Dedifferentiated amniotic fluid mesenchymal stem cell (primary cell): ENCODE results near the gene MEI1.

Source experiments
- DNase-seq: peaks from one replicate; pipeline ENCODE4 v3.0.0-alpha.2; 2016; ENCODE audit errors: extremely low spot score

MEI1 gene

DNA sequence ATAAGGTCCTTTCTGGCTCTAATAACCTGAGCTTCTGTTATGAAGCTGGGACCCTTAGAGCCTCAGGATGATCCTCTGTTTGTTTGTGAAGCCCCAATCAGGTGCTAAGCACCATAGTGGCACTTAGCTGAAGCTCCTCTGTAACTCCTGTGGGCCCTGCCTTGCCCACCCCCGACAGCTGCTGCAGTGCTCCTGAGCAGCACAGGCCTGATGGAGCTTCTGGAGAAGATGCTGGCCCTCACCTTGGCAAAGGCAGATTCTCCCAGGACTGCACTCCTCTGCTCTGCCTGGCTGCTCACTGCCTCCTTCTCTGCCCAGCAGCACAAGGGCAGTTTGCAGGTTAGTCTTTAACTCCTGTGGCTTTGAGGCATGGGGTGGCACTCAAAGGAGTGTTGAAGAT is 82.2 kb downstream of the MEI1 start:
- DNase-seq, result no peak

DNA sequence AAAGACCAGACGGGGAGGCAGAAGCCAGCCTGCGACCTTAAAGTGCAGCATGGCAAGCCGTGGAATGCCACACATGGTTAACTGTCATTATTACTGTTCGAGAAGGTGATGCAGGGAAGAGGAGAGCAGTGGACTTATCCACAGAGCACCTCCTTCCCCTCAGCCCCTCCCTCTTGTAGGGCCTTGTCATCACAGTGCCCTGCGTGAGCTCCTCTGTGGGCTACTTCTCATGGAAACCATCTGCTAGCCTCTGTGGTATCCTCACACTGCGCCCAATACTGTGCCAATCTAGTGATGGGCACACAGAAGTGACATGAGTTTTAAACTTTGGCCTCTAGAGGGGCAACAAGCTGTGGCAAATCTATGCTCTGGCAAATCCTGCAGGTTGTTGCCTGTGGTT is 83.0 kb downstream of the MEI1 start:
- DNase-seq, result no peak

DNA sequence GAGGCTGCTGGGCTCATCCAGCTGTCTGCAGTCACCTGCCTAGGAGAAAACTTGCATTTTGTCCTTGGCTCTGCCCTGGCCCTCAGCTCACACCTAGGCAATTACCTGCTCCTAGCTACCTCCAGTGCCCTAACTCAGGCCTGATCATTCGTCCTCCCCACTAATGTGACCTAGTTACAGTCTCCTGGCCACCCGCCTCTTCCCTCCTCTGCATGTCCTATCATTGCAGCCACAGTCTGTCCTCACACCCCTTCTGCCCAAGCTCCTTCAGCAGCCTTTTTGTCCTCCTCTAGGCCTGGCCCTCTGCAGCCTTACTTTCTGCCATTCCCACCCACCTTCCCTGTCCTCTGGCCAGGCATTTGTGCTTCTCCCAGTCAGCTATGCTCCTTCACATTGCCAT is 83.4 kb downstream of the MEI1 start:
- no peak for DNase-seq

DNA sequence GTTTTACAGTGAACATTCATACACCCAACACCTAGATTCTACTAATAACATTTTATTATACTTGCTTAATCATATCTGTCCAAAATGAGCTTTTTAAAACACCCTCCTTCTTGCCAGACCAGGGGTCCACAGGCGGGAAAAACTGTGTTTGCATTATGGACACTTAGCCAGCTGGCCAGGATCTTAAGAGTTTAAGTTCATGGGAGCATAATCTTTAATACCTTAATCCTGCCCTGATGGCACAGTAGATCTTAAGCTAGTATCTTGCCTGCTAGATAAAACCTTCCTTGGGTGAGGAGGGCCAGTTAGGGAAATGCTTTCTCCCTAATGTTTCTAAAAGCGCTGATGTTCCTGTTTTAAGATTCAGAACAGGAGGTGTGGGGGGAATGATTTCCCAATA is 88.0 kb downstream of the MEI1 start:
- no peak for DNase-seq

DNA sequence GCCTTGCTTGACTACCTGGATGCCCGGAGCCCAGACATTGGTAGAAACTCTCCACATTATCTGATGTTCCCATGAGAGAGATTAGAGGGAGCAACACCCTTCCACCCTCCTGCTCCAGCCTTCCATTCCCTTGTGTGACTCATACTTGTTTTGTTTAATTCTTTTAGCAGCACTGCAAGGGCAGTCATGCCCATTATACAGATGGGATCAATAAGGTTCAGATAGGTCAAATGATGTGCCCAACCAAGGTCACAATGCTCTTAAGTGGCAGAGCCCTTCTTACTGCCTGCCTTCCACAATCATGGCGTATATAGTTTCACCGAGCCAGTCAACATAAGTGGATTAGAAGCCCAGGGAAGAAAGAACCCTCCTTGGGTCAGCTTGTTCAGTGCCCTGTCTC is 94.6 kb downstream of the MEI1 start:
- no peak for DNase-seq

DNA sequence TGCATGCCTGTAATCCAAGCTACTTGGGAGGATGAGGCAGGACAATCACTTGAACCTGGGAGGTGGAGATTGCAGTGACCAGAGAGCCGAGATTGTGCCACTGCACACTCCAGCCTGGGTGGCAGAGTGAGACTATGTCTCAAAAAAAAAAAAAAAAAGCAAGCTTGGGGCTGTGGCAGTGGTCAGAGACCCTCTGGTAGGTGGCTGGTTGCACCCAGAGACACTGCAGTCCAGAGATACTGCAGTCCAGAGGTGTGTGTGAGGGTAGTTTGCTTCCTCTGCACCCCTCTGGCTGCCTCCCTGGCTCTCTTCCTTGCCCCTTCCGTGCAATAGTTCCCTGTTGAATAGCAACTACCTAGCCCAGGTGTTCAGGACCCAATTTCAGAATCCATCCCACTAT is 99.4 kb downstream of the MEI1 start:
- no peak for DNase-seq

DNA sequence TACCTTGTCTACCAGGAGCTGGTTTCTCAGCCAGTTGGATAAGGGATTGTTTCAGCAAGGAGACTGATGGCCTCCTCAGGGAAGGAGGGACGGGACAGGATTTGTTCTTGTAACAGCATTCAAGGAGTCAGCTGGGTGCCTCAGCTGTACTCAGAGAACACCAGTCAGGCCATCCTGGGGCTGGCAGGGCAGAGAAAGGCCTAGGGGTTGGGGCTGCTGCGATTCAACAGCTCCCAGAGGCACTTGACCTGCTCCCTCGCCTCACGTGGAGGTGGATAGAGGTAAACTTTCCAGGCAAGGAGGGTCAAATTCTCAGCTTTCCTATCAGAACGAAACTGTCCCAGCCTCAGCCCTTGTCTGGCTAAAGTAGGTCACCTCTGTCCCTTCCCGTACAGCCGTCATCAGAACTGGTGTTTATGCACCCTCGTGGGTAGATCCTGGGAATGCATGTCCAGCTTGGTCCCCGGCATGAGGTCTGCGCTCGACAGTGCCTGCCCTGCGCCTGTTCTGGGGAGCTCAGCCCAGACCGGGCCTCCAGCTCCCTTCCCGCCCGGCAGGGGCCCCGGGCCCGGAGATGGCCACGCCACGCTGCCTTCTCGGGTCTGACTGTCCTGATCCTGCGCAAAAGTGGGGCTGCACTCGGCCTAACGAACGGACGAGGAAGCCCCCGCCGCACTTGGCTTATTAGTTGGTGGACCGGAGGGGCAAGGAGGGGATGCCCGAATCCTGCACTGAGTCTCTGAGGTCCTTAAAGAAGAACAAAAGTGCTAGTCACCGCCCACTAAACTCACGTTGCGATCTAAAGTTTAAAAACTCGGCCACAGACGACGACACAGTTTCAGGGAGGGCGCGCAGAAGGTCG is 100.4 kb downstream of the MEI1 start:
- DNase-seq, result no peak

DNA sequence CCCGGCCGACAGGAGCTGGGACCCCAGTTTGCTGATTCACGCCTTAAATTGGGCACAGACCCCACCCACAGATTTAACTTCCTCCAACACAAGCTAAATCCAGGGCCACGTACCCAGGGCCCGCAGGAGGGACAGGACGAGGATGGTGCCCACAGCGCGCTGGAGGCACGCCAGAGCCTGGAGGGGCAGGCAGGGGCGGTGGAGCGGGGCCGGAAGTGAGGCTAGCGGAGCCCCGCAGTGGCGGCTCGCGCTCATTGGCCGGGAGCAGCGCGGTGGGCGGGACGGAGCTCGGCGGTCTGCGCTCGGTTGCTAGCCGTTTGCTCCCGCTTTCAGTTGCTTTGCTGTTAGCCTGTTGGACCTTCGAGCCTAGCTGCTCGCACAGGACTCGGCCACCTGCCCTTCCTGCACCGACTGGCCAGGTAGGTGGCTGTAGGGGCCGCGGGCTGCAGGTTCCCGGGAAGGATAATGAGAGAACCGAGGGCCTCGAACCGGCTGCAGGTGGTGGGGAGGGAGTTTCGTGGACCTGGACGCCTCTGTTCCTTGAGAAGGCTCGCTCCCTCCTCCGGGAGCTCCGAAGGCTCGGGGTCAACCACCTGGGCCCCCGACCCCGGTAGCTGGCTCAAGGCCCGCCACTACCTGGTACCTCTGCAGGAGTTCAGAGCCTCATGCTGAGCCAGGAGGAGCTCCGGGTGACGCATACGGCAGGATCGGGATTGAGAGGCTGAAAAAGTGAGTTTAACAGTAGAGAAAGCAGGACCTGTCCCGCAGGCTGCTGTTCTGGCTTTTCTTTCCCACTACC is 101.2 kb downstream of the MEI1 start, which contains the start of gene CCDC134:
CCDC134 (plus strand) TSS at position 332 of the 799 bp plus-strand sequence. CDS start 8,212 bp downstream, outside the sequence.
- DNase-seq, result peak; percentile 80

DNA sequence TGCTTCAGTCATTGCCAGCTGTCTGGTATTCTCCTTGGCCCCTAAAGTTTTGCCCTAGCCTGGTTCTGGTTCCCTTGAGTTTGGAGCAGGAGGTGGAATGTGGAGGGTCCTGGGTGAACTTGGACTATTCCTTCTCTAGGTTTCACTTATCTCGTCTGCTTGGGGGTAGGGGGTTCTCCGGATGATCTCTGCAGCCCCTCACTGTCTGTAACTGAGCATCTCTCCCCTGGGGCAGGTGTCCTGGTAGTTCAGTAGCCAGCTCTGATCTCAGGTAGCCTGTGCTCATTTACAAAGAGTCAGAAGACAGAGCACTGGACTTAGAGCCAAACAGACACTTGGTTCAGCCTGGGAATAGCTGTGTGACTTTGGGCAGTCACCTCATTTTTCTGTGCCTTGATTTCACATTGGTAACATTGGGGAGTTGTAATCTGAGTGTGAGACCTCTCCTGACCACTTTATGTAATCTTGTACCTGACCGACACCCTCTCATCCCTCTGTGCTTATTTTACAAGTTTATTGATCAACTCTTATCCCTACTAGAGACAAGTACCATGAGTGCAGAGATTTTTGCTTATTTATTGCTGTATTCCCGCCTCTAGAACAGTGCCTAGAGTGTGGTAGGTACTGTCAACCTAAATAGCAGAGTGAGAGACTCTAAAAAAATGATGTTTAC is 102.0 kb downstream of the MEI1 start:
- DNase-seq, result no peak

DNA sequence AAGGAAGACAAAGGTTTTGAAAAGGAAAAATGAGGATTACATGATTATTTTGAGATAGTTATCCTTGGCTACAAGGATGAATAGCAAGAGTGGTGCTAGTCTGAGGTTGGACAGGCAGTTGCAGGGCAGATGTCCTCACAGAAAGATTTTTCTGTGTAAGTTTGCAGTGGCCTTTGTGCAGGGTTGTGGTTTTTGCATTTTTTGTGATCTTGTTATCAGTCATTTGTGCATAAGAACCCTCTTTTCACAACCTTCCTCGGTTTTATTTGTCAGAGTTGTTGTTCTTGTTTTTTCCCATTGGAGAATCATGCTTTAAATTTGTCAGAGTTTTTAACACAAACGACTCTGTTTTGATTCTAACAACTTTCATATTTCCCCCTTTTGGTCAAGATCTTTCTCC is 102.6 kb downstream of the MEI1 start:
- no peak for DNase-seq

DNA sequence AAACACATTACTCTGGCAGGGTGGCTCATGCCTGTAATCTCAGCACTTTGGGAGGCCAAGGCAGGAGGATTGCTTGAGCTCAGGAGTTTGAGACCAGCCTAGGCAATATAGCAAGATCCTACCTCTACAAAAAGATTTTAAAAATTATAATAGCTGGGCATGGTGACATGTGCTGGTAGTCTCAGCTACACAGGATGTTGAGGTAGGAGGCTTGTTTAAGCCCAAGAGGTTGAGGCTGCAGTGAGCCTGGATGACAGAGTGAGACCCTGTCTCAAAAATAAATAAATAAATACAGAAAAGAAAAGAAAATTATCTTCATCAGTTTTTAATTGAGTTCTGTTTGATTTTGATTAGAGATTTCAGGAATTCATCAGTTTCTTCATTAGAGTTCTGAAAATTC is 106.3 kb downstream of the MEI1 start:
- DNase-seq, result no peak

DNA sequence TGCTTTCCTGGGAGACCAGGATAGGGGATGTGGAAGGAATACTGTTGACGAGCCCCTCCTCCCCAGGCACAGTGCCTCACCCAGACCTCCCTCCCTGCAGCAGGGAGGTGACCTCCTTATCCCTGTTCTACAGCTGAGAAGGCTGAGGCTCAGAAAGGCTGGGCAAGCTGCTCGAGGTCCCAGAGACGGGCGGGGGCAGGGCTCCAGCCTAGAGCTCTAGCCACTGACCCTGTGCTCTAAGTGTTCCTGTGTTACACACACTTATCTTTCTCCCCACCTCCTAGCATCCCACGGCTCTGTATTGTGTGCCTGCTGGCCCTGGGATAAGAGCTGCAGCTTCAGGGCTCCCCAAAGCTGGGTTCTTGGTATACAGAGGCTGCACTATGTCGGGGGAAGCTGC is 109.1 kb downstream of the MEI1 start:
- no peak for DNase-seq

DNA sequence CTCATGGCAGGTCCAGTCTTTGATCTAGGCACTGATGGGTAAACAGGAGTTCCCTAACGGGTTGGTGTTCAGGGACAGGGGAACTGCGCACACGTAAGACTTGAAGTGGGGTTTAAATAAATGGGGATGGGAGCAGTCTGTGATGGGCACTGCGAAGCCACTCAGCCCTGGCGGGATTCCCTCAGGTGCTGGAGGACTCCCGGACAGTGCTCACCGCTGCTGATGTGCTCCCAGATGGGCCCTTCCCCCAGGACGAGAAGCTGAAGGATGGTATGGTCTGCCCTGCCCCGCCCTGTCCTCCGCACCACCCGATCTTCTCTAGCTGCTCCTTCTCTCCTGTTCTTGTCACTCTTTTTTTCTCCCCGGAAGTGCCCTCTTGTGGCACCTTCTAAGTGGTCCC is 110.7 kb downstream of the MEI1 start:
- no peak for DNase-seq

DNA sequence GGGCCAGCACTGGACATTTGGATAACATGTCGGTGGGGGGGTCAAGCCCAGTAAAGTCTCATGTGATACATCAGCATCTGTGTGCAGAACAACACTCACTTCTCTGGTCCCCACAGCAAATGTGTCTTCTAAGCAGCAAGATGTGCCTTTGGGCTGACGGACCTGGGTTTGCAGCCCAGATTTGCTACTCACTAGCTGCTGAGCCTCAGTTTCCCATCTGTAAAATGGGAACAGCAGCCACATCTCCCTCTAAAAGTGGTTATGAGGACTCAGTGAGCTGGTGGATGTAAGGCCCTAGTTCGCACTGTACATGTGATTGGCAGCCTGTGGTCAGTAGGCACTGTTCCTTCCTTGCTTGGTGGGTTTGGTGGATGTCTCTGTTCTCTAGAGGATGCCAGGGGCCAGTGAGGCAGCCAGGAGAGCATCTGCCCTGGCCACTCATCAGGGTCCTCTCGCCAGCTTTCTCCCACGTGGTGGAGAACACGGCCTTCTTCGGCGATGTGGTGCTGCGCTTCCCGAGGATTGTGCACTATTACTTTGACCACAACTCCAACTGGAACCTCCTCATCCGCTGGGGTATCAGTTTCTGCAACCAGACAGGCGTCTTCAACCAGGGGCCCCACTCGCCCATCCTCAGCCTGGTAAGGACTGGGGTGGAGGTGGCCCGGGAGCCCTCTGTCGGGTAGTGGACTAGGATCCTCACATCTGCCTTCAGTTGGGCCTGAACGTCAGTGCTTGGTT is 113.7 kb downstream of the MEI1 start:
- DNase-seq, result no peak

DNA sequence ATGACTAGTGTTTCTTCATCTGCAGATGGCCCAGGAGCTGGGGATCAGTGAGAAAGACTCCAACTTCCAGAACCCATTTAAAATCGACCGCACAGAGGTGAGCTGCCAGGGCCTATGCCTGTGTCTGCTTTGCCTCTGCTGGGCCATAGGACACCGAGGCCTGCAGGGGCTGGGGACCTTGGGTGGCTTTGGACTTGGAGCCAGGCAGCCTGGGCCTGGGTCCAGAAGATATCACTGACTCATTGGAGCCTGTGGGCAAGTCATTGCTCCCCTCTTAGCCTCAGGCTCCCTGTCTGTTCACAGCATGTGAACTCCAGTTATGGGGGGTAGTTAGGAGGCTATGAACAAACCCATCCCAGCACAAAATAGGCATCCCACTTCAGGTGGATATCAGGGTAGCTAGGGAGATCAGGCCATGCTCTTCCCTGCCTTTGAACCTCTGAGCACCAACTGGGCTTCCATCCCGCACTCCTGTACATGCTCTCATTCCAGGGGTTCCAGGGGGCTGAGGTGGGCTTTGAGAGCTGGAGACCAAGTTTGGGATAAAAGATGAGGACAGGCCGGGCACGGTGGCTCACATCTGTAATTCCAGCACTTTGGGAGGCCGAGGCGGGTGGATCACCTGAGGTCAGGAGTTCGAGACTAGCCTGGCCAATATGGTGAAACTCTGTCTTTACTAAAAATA is 114.6 kb downstream of the MEI1 start:
- no peak for DNase-seq

DNA sequence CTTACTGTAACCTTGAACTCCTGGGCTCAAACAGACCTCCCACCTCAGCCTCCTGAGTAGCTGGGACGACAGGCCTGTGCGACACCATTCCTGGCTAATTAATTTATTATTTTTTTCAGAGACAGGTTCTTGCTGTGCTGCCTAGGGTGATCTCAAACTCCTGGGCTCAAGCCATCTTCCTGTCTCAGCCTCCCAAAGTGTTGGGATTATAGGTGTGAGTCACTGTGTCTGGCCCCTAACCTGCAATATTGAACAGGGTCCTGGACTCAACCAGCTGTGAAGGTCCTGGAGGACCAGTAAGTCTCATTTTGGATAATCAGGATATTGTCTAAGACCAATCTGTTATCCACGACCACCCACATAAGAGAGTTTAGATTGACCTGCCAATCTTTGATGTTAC is 116.4 kb downstream of the MEI1 start:
- DNase-seq, result no peak

DNA sequence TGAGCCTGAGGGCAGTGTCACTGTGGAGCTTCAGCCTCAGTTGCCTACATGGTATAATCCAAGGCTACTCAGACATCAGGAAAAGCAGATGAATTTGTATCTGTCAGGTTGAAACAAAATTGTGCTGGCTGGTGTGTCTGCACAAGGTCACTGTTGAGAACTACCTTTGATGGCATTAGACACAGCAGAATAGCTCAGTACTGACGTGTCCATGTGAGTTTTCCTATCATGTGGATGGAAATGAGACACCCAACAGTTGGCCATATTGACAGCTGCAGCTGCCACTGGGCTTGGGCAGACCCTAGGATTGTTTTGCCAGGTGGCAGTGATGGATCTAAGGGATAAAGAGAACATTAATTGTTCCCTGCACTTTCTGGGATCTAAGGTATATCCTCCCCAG is 116.9 kb downstream of the MEI1 start:
- DNase-seq, result no peak

DNA sequence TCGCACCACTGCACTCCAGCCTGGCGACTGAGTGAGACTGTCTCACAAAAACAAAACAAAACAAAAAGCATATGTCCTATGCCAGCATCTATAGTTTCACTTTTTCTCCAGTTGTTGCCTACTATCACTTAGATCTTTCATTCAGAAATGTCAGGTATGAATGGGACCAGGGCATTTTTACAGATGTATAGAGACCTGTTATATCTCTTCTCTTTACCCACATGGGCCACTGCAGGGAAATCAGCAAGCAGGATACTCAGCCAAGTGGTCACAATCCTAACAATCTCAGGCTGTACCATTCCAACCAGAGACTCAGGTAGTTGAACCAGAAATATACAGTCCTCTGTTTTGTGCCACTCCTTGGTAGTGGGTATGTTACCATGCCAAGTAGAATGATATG is 117.6 kb downstream of the MEI1 start:
- DNase-seq, result no peak

DNA sequence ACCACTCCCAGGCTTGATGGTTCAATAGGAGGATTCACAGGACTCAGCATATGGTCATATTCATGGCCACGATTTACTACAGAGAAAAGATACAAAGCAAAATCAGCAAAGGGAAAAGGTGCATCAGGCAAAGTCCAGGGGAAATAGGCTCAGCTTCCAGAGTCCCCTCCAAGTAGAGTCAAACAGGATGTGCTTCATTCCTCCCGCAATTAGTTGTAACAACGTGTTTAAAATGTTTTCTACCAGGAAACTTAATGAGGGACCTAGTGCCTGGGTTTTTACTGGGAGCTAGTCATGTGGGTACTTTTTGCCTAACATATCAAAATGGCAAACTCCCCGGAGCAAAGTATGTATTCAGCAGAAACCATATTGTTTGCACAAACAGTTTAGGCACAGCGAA is 118.7 kb downstream of the MEI1 start:
- DNase-seq, result no peak

DNA sequence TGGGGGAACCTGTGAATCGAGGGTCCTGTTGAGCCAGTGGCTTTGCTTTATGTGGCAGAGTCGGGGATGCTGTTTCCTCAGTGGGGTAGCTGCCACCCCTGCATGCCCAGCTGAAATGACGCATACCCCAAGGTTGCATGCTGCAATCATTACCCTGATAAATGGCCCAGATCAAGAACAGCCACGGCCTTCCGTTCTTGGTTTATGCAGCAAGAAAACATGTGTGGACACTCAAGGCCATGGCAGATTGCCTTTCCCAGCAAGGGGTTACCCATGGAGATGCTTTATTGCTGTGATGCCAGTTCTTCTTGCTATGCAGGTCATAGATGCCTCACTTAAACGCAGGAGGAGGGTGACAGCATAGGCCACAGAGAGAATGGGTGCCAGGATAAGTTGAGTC is 119.3 kb downstream of the MEI1 start:
- no peak for DNase-seq

DNA sequence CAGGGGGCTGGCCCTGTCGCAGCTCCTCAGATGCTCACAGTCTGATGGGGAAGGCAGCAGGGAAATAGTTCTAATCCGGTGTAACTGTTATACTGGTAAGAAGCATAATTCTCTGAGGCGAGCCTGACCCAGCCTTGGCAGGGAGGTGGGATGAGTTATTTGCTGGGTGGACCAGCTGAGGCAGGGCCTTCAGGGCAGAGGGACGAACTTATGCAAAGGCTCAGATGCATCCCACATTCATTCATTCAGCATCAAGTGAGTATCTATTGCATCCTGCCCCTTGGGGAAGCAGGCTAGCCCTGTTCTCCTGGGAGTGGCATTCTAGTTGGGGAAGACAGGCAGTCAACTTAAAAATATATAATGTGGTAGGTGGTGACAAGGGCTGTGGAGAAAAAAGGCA is 120.0 kb downstream of the MEI1 start:
- no peak for DNase-seq
